HepG2 (cell line): ENCODE results near the gene PRR19. TPM values are rescaled to one million over a fixed set of nuclear protein-coding genes. Genes with fewer than 3 reads are reported as not detected.

Source experiments
- ATAC-seq: fragments of 200-7000 bp; cut with Tn5 transposase; 3 replicates; pipeline ENCODE4 v1.9.1; 2020; ENCODE audit warnings: mild to moderate bottlenecking, moderate library complexity
- BruUV-seq: library from RNA; stranded (reverse); fragments of 400-500 nt; replicated peaks from 2 replicates; lab custom pipeline; 2021; lab: Mats Ljungman, UMichigan
- CTCF ChIA-PET: fragments of 300-600 bp; formaldehyde crosslinking; extraction: SDS; loops from one replicate; lab custom pipeline; 2021; ENCODE audit warnings: low total read pairs, inconsistent platforms, low intra/inter-chr PET ratio; lab: Yijun Ruan, JAX
- POLR2A ChIA-PET: fragments of 350-600 bp; sonication (Branson Sonifier 250); formaldehyde crosslinking; loops from one replicate; lab custom pipeline; 2020; ENCODE audit warnings: antibody characterized with exemption, inconsistent platforms; lab: Yijun Ruan, JAX
- DNase-seq: peaks from one replicate; pipeline ENCODE4 v3.0.0-alpha.2; 2015; ENCODE audit warnings: low spot score
- FAIRE-seq: peaks from 3 replicates; lab custom pipeline; 2011; peaks lifted over from hg19 to GRCh38; lab: Jason Lieb, UNC
- H2AFZ ChIP-seq: one replicate; pipeline ENCODE4 v1.6.1; 2011; ENCODE audit warnings: low read length, inconsistent platforms
- H3K27ac ChIP-seq: fragments of 300-600 bp; 3 replicates; pipeline ENCODE4 v1.8.0; 2011; ENCODE audit warnings: mixed run types, mild to moderate bottlenecking, mixed read lengths, low read length, inconsistent platforms; ENCODE audit not compliant: insufficient read depth; ENCODE audit errors: extremely low read length
- H3K27me3 ChIP-seq, 2 experiments: fragments of 200-600 bp in 1 of 2; 2 replicates in 1 of 2; 3 replicates in 1 of 2; pipeline versions ENCODE4 v1.6.0 to v1.8.0; 2011; ENCODE audit warnings: low read length in 2 of 2, mild to moderate bottlenecking in 2 of 2, moderate library complexity in 2 of 2, inconsistent platforms in 1 of 2; ENCODE audit not compliant: insufficient read depth in 2 of 2, control insufficient read depth in 1 of 2
- H3K36me3 ChIP-seq, 2 experiments: fragments of 200-600 bp in 1 of 2; replicated peaks in 1 of 2; 2 replicates in 1 of 2; 3 replicates in 1 of 2; pipeline versions ENCODE4 v1.5.1 to v1.8.0; 2011; ENCODE audit warnings: low read length in 2 of 2, inconsistent platforms in 1 of 2; ENCODE audit not compliant: insufficient read depth in 2 of 2, control insufficient read depth in 1 of 2
- H3K4me1 ChIP-seq: 2 replicates; pipeline ENCODE4 v1.5.1; 2012; ENCODE audit warnings: low read length, inconsistent platforms; ENCODE audit not compliant: insufficient read depth
- H3K4me2 ChIP-seq: 2 replicates; pipeline ENCODE4 v1.6.0; 2011; ENCODE audit warnings: low read depth, low read length, inconsistent platforms
- H3K4me3 ChIP-seq, 3 experiments: fragments of 200-600 bp in 1 of 3; sonication (generic), shearing (Covaris generic) in 1 of 3; replicated peaks in 1 of 3; 2 replicates each; pipeline ENCODE4 v1.5.1; 2011 to 2016; ENCODE audit warnings: low read length in 3 of 3, inconsistent platforms in 2 of 3, low read depth in 2 of 3, mild to moderate bottlenecking in 2 of 3, control low read depth in 1 of 3, mixed read lengths in 1 of 3; ENCODE audit not compliant: insufficient read depth in 1 of 3
- H3K79me2 ChIP-seq: one replicate; pipeline ENCODE4 v1.6.1; 2011; ENCODE audit warnings: low read length, inconsistent platforms; ENCODE audit not compliant: insufficient read depth
- H3K9ac ChIP-seq: 2 replicates; pipeline ENCODE4 v1.6.0; 2011; ENCODE audit warnings: mild to moderate bottlenecking, low read depth, low read length, inconsistent platforms; ENCODE audit not compliant: insufficient read depth
- H3K9me3 ChIP-seq: 2 replicates; pipeline ENCODE4 v1.5.1; 2012; ENCODE audit warnings: mild to moderate bottlenecking, low read length
- H4K20me1 ChIP-seq: 2 replicates; pipeline ENCODE4 v1.6.0; 2011; ENCODE audit warnings: inconsistent platforms, mild to moderate bottlenecking, low read length, moderate library complexity; ENCODE audit not compliant: insufficient read depth
- HNF4A ChIP-seq: sonication (generic); formaldehyde crosslinking; IDR thresholded peaks from 2 replicates; pipeline ENCODE4 v1.4.0; 2020; ENCODE audit warnings: missing genetic modification reagents
- MATR3 ChIP-seq: sonication (generic); formaldehyde crosslinking; IDR thresholded peaks from 2 replicates; pipeline ENCODE4 v1.4.0; 2020; ENCODE audit warnings: missing genetic modification reagents
- MED13 ChIP-seq: sonication (generic); formaldehyde crosslinking; IDR thresholded peaks from 2 replicates; pipeline ENCODE4 v1.5.0; 2020; ENCODE audit warnings: missing genetic modification reagents
- NFE2L1 ChIP-seq: sonication (generic); formaldehyde crosslinking; IDR thresholded peaks from 2 replicates; pipeline ENCODE4 v1.4.0; 2020; ENCODE audit warnings: missing genetic modification reagents, mild to moderate bottlenecking, borderline replicate concordance
- PHF8 ChIP-seq: sonication (generic); formaldehyde crosslinking; IDR thresholded peaks from 2 replicates; pipeline ENCODE4 v1.5.0; 2020; ENCODE audit warnings: missing genetic modification reagents
- ZNF557 ChIP-seq: sonication (generic); formaldehyde crosslinking; IDR thresholded peaks from 2 replicates; pipeline ENCODE4 v1.4.0; 2020; ENCODE audit warnings: missing genetic modification reagents
- WGBS: methylation state at CpG from one replicate; pipeline ENCODE4 v1.1.6; 2017; ENCODE audit warnings: low lambda C conversion rate; 5-methylcytosine and 5-hydroxymethylcytosine counted together
- in situ Hi-C: cut with HindIII; loops from 2 replicates; pipeline ENCODE4 v1.10.0; 2017; ENCODE audit warnings: low pct_unique_long_range_greater_than_20kb; ENCODE audit not compliant: extremely low pct_ligation_motif_present
- intact Hi-C: fragments of 100-400 bp; cut with micrococcal nuclease; formaldehyde crosslinking; loops from one replicate; pipeline ENCODE4 v1.10.0; 2022; ENCODE audit not compliant: unreplicated experiment
- polyA plus RNA-seq, 8 experiments: library from polyadenylated mRNA; depleted of rRNA in 3 of 8; stranded (reverse) in 7 of 8; unstranded in 1 of 8; fragments of >200 nt; fragmentation: Illumina TruSeq in 4 of 8; extraction: Trizol in 4 of 8; gene quantifications; 2 replicates each; pipeline versions ENCODE4 v1.2.1 to v1.2.3, GENCODE V29; 2011 to 2016; ENCODE audit warnings: low read depth in 4 of 8, missing spikeins in 1 of 8, mixed read lengths in 1 of 8; ENCODE audit not compliant: insufficient read depth in 1 of 8
- total RNA-seq, 5 experiments: library from RNA; depleted of rRNA; stranded (reverse); fragments of >200 nt; fragmentation: Illumina TruSeq; extraction: Trizol; gene quantifications; 2 replicates each; pipeline ENCODE4 v1.2.3, GENCODE V29; 2016; ENCODE audit warnings: low read depth in 1 of 5
- TF ChIP-seq, protein P1 (sequence below): sonication (generic); formaldehyde crosslinking; IDR thresholded peaks from 2 replicates; pipeline ENCODE4 v1.5.0; 2020; ENCODE audit warnings: missing genetic modification reagents
- TF ChIP-seq, protein P2 (sequence below): sonication (generic); formaldehyde crosslinking; IDR thresholded peaks from 2 replicates; pipeline ENCODE4 v1.4.0; 2020; ENCODE audit warnings: missing genetic modification reagents, borderline replicate concordance

Gene PRR19
- total and polyA plus RNA-seq, 2 of the 13 experiments (the other 11 are each of a cell fraction or from before 2014, with no cell fraction given): 0.21 to 0.33 TPM

DNA sequence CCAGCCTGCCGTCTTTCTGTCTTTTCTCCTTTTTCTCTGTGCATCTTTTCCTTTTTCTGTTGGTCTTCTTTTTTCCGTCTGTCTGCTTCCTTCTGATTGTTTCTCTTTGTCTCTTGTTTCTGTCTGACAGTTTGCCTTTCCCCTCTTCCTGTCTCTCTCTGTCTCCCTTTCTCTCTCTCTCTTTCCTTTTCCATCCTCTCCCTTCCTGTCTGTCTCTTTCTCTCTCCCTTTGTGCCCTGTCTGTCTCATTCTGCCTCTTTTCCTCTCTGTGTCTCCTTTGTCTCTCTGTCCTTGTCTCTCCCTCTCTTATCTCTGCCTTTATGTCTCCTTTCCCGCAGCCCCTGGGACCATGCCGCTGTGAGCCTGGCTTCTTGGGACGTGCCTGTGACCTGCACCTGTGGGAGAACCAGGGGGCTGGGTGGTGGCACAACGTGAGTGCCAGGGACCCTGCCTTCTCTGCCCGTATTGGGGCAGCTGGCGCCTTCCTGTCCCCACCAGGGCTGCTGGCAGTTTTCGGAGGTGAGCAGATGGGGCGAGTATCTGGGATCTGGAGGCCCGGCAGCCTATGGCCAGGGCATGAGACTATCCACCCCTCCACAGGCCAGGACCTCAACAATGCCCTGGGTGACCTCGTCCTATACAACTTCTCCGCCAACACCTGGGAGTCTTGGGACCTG lies 32.9 kb downstream of the PRR19 start (continued):
- no peak for TF ChIP-seq ZNF557 (CRISPR knock-in tag)
- TF ChIP-seq, all 625 proteins: peak for 2

DNA sequence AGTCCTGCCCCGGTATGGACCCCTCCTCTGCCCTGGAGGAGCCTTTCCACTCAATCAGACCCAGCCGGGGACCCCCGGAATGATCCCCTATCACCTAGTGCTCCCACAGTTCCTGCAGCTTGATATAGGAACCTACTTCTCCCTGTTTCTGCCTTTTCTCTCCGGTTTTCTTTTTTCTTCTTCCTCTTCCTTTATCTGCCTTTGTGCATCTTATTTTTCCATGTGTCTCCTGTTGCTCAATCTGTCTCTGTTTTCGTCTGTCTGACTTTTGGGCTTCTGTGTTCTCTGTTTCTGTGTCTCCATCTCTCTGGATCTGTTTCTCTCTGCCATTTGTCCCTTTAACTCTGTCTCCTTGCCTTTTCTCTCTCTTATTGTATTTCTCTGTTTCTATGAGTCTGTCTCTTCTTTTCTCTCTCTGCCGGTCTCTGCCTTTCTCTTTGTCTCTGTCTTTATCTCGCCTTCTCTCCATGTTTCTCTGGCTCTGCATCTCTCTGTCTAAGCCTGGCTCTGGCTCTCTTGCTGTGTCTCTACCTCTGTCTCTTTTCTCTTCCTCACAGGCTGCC lies 33.5 kb downstream of the PRR19 start:
- Histone ChIP-seq H3K9ac (no peak overlapping the region), H3K27ac (no peak overlapping the region), H3K79me2 (peaks cover 3% of the 10 kb centered on the region), H4K20me1 (no peaks in the 10 kb centered on the region), H3K4me1 (peaks cover 12% of the 10 kb centered on the region), H3K27me3 (no peaks in the 10 kb centered on the region), H3K4me3 (no peak overlapping the region)
- DNase-seq (no peak), ATAC-seq (no peak), FAIRE-seq (no peak)
- WGBS: 96% methylated on average over 6 of the region's 7 CpGs
- POLR2A ChIA-PET: no interaction called here
- intact Hi-C loops: no loop called here
- BruUV-seq: no TSS peak
- TF ChIP-seq MATR3 (CRISPR knock-in tag) (no peak), NFE2L1 (no peak), PHF8 (CRISPR knock-in tag) (no peak), MED13 (CRISPR knock-in tag) (no peak), HNF4A (CRISPR knock-in tag) (no peak)
- TF ChIP-seq, protein P1, sequence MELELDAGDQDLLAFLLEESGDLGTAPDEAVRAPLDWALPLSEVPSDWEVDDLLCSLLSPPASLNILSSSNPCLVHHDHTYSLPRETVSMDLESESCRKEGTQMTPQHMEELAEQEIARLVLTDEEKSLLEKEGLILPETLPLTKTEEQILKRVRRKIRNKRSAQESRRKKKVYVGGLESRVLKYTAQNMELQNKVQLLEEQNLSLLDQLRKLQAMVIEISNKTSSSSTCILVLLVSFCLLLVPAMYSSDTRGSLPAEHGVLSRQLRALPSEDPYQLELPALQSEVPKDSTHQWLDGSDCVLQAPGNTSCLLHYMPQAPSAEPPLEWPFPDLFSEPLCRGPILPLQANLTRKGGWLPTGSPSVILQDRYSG (CRISPR knock-in tag): no peak
- TF ChIP-seq, protein P2, sequence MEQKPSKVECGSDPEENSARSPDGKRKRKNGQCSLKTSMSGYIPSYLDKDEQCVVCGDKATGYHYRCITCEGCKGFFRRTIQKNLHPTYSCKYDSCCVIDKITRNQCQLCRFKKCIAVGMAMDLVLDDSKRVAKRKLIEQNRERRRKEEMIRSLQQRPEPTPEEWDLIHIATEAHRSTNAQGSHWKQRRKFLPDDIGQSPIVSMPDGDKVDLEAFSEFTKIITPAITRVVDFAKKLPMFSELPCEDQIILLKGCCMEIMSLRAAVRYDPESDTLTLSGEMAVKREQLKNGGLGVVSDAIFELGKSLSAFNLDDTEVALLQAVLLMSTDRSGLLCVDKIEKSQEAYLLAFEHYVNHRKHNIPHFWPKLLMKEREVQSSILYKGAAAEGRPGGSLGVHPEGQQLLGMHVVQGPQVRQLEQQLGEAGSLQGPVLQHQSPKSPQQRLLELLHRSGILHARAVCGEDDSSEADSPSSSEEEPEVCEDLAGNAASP (CRISPR knock-in tag): no peak
- TF ChIP-seq, all 625 proteins: peak for 0
- Histone ChIP-seq H3K4me2 (no peak overlapping the region), H3K36me3 (peaks cover 6 to 23% of the 10 kb centered on the region in 2 experiments; a peak in 4 of 5 replicates), H3K9me3 (no peaks in the 10 kb centered on the region), H2AFZ (no peak overlapping the region)
- in situ Hi-C loops: no loop called here
- CTCF ChIA-PET: no interaction called here
